Inflammatory macrophage treated with lipopolysaccharide for 4 hours (primary cell): ENCODE results near the gene AGPAT1.
"Not testable (repeated sequence)": the region's sequence is repeated elsewhere in the genome, so short reads cannot be mapped to it uniquely, and the experiment has no call there.

Experiments used
- DNase-seq: peaks from one replicate; pipeline ENCODE4 v3.0.0-alpha.2; 2020

AGPAT1 gene

GRCh38 chr6:32198345-32198696 lies 22.4 kb upstream of the AGPAT1 start:
- no peak for DNase-seq

- DNase-seq = peak; percentile 71
These were observed 21.1 kb upstream of the AGPAT1 start for GRCh38 chr6:32196682-32197616.

DNA sequence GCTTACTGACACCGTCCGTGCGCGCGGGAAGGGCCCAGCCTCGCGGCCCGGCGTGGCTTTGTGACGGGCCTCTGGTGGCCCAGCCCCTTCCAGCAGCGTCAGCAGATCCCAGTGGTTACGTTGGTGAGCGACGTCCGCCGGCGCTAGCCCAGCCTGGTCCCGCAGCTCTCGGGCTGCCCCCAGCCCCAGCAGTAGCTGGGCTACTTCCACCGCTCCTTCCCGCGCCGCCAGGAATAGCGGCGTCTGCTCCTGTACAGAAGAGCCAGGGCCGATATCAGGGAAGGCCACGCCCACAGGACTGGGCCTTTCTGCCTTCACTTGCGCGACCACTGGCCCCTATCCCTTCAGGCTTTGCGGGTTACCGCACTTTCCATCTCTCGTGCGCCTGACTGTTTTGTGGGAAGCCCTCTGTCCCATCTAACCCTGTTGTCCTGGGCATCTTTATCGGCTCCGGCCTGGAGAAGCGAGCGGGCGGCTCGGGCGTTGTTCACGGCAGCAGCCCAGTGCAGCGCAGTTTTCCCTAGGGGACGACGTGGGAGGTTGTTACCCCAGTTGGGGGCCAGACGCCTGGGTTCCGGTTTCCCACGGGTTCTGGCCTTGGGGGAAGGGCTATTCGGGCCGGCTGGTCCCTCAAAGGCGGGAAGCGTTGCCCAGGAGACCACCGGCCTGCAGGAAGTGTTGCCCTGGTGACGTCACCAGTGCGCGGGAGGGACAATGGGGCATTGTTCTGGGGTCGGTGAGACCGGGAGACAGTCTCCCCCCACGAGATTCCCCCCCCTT lies 20.2 kb upstream of the AGPAT1 start:
- peak; percentile 69 for DNase-seq

GRCh38 chr6:32195652-32195901 lies 19.7 kb upstream of the AGPAT1 start:
- DNase-seq = peak; percentile 100

DNA sequence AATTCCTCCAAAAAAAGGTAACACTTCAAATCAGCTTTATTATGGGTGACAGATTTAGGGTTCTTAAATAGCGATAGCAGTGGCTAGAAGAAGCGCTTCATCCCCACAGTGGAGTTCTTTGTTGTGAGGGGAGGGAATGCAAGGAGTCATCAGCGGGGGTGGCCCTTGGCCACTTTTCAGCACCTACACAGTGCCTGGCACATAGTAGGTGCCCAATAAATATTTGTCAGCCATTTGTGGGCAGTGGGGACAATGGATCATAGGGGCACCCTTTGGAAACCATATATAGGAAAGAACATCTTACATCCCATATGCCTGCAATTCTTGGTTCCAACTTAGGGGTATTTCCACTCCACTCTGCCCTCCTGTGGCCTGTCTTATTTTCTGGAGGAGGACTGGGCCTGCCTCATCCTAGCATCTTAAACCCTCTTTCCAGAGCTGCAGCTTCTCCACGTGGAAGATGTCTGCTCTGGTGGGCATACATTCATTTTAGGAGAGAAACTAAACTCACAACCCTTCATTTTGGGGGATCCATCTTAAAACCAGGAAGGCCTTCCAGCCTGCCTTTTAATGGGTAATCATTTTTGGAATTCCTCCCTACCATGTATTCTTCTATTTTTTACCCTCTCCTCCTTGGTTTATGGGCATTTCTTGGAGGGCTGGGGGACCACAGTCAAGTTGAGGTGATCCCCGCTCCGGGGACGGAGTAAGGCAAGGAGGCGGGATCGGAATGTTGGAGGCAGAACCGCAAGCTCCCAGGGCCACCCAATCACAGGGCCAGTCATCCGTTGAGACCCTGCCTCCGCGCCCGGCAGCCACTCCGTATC lies 19.2 kb upstream of the AGPAT1 start:
- DNase-seq = peak; percentile 62

DNA sequence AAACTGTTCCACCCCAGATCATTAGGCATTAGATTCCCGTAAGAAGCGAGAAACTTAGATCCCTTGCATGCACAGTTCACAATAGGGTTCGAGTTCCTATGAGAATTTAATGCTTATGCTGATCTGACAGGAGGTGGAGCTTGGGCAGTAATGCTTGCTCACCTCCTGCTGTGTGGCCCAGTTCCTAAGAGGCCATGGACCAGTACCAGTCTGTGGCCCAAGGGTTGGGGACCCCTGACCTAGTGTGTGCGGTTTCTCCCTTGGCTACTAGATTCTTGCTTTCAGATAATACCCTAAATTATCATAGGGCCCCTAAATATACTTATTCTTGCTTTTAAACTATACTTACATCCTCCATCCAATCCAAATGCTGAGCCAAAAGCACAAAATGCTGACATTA lies 18.5 kb upstream of the AGPAT1 start:
- no peak for DNase-seq

- DNase-seq = not testable (repeated sequence)
These were observed 17.2 kb upstream of the AGPAT1 start for GRCh38 chr6:32193096-32193495.

- peak; percentile 61 for DNase-seq
These were observed 16.7 kb upstream of the AGPAT1 start, which contains the start of gene GPSM3 for GRCh38 chr6:32192608-32193039. TSS of gene GPSM3 (minus strand) at chr6:32192643. CDS start at chr6:32192513, 130 bp downstream.

GRCh38 chr6:32191696-32192607 lies 16.1 kb upstream of the AGPAT1 start:
- peak; percentile 31 for DNase-seq

DNA sequence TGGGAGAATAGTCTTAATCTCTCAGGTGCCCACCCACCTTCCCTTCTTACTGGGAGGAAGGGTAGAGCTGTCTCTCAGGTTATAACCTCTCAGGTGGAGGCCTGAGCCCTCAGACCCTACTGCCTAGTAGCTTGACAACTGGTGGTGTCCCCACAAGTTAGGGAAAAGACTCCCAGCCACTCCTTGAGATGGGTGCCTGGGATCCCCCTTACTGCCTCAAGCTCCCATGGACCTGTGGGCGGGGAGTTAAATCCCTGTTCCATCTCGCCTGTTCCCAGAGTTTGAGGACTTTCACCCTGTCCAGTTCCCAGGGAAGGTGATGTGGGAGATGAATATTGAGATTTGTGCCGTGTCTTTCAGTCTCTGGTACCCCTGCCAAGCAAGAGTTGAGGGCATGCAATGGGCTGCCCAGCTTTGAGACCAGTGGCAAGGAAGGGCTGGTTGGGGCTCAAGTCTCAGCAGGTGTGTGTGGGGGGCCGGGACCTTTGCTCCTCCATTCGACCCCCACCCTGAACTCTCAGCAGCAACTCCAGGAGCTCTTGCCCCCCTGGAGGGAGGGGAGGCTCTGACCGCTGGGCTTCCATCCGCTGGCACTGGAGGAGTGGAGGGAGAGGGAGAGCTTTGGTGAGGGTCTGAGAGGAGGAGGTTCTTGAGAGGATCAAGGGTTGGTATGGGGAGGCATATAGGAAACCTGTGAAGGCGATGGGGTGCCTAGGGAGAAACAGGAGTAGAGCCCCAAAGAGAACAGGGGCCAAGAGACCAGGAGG lies 15.2 kb upstream of the AGPAT1 start:
- no peak for DNase-seq

DNA sequence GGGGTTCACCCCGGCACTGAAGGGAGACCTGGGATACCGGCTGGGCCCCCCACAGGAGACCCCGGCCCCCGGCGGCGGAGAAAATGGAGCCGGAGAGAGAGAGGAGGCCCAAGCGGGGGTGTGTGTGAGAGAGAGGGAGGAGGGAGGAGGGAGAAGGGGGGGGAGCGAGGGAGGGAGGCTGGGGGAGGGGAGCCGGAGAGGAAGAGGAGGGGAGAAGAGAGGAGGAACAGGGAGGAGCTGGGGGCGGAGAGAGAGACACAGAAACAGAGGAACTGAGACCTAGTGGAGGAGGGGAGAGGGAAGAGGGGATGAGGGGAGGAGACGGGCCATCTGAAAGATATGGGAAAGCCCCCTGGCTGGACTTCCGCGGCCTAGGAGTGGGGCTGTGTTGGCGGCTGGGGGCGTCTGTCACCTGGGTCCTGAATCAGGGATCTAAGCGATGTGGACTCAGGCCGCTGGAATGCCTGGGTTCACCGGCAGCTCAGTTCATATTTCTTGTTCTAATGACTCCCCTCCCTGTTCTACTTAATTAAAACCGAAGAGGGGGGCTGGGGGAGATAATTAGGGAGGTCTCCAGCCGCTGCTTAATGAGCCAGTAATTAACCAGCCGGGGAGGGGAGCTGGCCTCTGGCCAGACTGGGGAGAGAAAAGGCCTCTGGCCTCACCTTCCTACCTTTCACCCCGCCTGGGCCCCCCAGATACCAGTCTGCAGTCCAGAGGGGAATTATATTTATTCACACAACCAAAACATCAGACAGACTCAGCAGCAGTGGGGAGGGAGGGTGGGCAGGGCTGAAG lies 14.4 kb upstream of the AGPAT1 start, which contains the start of gene PBX2:
Gene PBX2 (minus strand): TSS at position 149 of the 798 bp plus-strand sequence. CDS start 287 bp downstream, outside the sequence.
- peak; percentile 94 for DNase-seq

- no peak for DNase-seq
These were observed 13.8 kb upstream of the AGPAT1 start for GRCh38 chr6:32189742-32190053.

- DNase-seq = no peak
These were observed 13.3 kb upstream of the AGPAT1 start for GRCh38 chr6:32189069-32189741.

DNA sequence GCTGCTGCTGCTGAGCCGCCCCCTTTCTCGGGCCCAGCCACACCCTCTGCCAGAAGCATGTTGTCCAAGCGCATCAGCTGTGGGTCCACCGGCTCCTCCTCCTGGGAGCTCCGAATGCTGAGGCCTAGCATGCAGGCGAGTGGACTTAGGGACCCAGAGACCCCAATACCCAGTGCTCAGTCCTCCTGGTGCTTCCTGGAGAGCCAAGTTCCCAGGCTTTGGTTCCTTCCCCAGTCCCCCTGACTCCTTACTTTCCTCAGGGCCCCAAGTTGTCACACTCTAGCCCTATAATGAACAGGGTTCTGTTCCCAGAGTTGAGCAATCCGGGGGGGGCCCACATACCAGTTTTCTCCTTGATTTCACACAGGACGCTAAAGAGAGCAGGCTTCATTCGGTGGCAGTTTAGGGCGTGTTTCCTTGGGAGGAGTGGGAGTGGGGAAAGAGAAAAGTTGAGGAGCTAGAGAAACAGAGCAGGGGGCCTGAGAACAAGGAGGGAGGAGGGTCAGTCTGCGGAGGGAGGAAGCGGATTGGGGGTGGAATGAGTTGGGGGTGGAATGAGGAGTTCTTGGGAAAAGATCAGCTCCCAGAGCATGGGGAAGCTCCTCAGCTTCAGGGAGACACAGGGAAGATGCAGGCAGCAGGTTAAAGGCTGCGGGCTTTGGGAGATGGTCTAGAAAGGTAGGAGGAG lies 12.6 kb upstream of the AGPAT1 start:
- no peak for DNase-seq

DNA sequence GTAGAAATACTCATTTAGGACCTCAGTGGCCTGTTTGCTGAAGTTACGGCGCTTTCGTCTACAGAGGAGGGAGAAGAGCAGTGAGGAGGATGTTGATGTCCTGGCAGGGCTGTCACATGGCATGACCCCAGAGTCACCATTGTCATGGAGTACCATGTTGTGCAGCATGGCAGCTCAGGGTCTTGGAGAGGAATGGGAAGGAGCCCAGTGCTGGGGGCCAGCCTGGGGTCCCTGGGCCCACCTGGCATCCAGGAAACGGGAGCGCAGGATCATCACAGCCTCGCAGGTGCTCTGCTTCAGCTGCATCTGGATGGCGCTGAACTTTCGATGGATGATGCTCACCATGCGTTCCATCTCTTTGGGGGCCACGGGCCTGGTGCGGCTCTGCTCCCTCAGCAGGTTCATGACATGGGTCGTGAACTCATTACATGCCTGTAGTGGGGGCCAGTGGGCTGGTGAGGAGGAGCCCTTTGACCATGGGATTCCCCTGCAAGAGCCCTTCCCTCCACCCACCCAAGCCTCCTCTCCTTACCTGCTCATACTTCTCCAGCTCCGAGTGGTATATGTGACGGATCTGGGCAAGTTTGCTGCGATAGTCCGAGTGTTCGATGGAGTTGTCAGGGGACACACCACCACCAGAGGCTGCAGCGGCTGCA lies 12.0 kb upstream of the AGPAT1 start:
- DNase-seq = not testable (repeated sequence)

DNA sequence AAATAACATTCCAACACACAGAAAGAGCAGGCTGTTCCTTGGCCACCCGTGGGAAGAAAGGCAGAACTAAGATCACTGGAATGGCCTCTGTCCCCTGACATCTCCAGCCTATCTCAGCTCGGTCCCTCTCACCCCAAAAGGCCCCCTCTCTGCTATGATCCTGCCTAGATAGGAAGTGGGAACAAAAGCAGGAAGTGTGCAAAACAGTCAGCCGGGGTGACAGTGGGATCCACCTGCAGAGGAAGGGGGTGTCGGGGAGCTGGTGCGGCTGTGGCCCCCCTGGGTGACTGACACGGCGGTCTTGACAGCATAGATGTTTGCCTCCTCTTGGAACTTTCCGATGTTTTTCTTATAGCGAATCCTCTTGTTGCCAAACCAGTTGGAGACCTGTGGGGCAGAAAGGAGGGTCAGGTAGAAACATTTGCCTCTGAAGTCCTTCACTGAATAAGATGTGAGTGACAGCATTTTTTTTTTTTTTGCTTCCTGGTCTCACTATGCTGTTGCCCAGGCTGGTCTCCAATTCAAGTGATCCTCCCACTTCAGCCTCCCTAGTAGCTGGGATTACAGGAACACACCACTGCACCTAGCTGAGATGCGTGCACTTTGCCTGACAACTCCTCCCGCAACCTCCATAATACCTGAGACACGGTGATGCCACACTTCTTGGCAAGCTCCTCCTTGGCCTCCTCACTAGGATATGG lies 11.3 kb upstream of the AGPAT1 start:
- DNase-seq = no peak

GRCh38 chr6:32186151-32186840 lies 10.4 kb upstream of the AGPAT1 start:
- not testable (repeated sequence) for DNase-seq
